HG02852 (cell line): ENCODE data around the gene TRHDE.

Experiments used
- ATAC-seq: cut with Tn5 transposase; IDR thresholded peaks from one replicate; pipeline ENCODE4 v1.9.1; 2021; ENCODE audit warnings: mild to moderate bottlenecking, moderate library complexity; ENCODE audit not compliant: unreplicated experiment

TRHDE gene

DNA sequence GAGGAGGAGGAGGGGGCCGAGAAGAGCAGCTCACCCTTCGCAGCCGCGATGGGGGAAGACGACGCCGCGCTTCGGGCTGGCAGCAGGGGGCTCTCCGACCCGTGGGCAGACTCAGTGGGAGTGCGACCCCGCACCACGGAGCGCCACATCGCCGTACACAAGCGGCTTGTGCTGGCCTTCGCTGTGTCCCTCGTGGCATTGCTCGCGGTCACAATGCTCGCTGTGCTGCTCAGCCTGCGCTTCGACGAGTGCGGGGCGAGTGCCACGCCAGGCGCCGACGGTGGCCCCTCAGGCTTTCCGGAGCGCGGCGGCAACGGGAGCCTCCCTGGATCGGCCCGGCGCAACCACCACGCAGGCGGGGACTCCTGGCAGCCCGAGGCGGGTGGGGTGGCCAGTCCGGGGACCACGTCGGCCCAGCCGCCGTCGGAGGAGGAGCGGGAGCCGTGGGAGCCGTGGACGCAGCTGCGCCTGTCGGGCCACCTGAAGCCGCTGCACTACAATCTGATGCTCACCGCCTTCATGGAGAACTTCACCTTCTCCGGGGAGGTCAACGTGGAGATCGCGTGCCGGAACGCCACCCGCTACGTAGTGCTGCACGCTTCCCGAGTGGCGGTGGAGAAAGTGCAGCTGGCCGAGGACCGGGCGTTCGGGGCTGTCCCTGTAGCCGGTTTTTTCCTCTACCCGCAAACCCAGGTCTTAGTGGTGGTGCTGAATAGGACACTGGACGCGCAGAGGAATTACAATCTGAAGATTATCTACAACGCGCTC lies 745 bp downstream of the TRHDE start:
- ATAC-seq: no peak

- ATAC-seq: no peak
Measured at GRCh38 chr12:72273499-72273837, 1.3 kb downstream of the TRHDE start.

- no peak for ATAC-seq
Measured at GRCh38 chr12:72273851-72274351, 1.7 kb downstream of the TRHDE start.

DNA sequence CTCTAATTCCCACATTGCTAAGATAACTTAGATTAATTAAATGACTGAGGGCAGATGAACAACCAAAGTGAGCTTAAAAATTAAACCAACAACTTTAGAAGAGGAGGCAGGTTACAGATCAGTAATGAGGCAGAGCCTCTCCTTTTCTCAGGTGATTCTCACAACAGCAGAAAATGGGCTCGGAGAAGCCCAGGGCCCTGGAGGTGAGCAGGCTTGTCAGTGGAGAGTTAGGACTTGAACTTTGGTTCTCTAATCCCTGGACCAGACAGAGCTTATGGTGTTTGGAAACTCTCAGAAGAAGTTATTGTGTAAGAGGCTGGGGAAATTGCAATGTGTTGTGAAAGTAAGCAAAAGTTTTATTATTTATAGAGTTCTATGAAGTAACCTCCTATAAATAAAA lies 2.8 kb downstream of the TRHDE start:
- no peak for ATAC-seq

- no peak for ATAC-seq
Measured at GRCh38 chr12:72275526-72275925, 3.4 kb downstream of the TRHDE start.

DNA sequence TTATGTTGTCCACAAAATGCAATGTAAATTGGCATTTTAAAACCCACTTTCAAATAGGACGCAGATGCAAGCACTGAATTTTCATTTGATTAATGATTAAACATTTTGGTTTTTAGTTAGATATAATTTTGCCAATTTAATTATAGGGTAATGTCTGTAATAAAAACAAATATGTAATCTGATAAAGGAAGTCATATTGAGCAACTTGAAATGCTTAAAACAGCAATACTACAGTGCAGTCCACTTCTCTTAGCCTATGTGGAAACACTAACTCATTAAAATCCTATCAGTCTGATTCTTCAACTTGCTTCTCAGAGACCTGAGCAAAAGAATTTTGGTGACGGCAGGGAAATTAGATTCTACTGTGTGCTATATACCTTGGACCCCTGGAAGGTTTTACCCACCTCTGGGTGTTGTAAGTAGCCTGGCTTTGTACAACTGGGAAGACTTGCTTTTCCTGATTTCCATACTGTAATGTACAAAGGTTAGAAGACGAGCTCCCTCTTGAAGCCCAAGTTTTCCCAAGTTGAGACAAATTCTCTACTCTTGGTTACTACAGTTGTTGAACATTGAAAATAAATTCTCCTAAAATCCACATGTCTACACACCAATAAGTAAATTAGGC lies 4.1 kb downstream of the TRHDE start:
- no peak for ATAC-seq

GRCh38 chr12:72277415-72277814 lies 5.2 kb downstream of the TRHDE start:
- no peak for ATAC-seq

- ATAC-seq: no peak
Measured at GRCh38 chr12:72278894-72279293, 6.7 kb downstream of the TRHDE start.

DNA sequence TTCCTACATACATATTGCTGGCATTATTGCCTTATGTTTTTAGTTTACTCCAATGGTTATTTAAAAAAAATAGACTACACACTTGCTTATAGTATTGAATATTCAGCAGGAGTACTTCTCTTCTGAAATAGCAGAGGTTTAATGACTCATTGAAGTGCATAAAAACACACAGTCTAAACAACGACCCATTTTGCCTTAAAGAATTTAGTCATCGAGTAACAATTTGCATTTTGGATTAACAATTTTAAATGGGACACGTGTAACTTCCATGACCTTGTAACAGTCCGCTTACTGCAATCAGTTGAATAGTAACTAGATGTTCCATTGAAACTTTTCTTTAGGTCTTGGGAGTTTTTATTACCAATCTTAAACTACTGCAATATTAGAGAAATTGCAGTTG lies 9.0 kb downstream of the TRHDE start:
- ATAC-seq: no peak

- ATAC-seq: no peak
Measured at GRCh38 chr12:72282721-72283120, 10.6 kb downstream of the TRHDE start.

GRCh38 chr12:72285861-72286260 lies 13.7 kb downstream of the TRHDE start:
- no peak for ATAC-seq

GRCh38 chr12:72286526-72286925 lies 14.4 kb downstream of the TRHDE start:
- no peak for ATAC-seq

- no peak for ATAC-seq
Measured at GRCh38 chr12:72288436-72288835, 16.3 kb downstream of the TRHDE start.

DNA sequence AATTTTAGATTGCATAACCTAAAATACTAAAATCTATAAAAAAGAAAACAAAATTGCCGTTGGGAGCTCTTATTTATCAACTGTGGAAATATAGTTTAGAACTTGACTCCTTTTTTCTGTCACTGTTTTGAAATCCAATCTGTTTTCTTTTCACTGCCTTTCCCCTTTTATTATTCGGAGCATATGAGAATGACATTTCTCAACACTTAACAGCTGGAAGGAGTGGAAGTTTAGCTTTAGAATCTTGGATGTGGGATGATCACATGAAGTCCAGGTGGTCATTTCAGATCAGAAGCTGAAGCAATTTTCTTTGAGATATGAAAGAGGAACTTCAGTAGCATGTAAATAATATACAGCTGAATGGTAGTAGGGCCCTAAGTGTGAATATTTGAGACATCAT lies 16.7 kb downstream of the TRHDE start:
- ATAC-seq: no peak

- ATAC-seq: no peak
Measured at GRCh38 chr12:72289633-72290032, 17.5 kb downstream of the TRHDE start.

GRCh38 chr12:72291175-72291574 lies 19.0 kb downstream of the TRHDE start:
- ATAC-seq: no peak

DNA sequence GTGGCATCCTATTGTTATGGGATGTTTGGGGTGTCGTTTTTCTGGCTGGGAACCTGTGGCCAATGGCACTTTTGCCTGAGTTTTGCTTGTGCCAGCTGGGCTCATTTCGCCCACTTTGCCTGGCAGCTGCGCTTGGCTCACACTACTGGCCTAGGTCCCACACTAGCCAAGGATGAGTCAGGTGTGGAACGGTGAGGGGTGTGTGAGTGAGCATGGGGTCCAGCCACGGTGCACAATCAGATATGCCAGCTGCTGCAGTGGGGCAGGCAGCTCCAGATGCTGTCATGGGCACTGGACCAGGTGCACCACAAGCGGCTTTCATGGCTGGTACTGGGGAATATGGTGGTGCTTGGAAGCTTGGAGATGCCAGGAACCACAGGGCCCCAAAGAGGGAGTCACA lies 21.5 kb downstream of the TRHDE start:
- ATAC-seq: no peak

DNA sequence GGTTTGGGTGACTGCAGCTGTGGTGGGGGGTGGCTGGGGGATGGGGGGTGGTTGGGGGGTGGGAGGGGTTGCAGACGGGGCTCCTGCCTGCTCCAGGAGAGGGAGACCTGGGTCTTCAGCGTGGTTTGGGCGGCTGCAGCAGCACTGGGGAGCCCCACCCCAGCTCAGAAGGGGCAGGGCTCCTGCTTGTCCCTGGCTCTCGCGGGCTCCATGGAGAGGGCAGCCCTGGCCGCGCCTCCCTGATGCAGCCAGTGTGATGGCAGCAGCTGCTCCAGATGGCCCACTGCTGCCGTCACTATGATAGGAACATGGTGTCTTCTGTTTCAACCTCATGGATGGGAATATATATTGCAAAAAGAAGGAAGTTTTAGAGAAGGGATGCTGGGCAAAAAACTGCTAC lies 22.9 kb downstream of the TRHDE start:
- no peak for ATAC-seq

DNA sequence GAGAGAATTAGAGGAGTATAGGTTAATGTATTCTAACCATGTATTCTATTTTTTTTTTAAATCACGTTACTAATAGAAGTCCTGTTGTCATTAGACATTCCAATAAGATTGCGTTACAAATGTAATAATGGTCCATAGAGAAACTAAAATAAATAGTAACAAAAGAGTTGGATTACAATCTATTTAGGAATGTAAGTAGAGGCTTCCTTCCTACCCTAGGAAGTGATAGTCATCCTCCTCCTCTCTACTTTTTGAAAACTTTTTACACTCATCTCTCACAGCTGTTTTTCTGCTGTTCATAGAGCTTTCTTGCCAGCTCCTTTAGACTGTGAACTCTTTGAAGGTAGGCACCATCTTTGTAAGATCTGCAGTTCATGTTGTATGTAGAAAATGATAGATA lies 23.6 kb downstream of the TRHDE start:
- no peak for ATAC-seq

DNA sequence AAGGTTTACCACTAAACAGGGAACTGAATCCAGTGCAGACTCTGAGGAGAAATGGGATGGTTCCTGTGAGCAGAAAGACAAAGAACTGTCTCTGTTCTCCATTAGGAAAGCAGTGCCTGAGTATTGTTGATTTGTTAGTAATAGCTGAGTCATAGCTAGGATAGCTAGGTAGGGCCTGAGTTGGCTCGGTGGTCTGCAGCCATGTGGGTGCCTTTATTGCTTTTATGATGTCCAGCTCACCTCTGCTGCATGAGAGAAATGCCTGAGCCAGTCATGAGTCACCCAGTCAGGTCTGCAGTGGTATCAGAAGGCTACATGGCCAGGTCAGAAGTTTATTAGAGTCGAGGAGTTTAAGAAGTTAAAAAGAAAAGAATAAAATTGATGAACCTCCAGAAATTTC lies 24.2 kb downstream of the TRHDE start:
- no peak for ATAC-seq

- no peak for ATAC-seq
Measured at GRCh38 chr12:72297666-72298065, 25.5 kb downstream of the TRHDE start.

DNA sequence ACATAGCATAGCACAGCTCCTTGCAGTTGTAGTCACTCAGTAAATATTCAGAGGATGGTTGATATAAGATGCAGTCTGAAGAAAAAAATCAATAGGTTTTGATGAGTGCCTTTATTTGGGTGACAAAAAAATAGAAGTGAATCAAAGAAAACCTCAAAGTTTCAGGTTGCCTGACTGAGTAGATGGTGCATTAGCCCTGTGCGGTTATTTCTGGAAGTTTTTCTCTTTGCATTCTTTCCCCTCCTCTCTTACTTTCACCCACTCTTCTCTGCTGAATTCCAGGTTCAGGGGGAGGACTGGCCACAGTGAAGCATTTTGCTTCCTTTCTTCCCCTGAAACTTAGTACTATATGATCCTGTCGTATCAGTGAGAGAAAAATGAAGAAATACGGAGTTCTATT lies 28.6 kb downstream of the TRHDE start:
- ATAC-seq: no peak

DNA sequence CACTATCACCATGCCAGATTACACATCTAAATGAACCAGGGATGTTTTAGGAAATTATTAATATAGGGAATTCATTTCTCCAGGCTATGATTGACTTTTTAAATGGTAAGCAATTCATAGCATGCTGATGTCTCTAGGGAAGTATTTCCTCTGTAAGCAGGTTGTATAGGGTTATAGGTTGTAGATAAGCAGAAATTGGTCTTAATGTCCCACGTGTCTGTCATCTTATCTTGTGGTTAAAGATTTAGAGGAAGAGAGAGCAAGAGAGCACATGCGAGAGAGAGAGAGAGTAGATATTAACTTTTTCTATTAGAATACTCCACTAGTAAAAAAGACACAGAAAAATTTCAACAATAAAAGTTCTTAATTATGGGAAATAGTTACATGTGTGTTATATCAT lies 32.6 kb downstream of the TRHDE start:
- ATAC-seq: no peak
